ENCODE data around the gene ETNK2. TPM values are rescaled to one million over a fixed set of nuclear protein-coding genes. Genes with fewer than 3 reads are reported as not detected.

ETNK2 gene
- polyA plus RNA-seq (2013, experiment 1 of 2; ENCODE audit: insufficient read length) = 13.8 TPM
- polyA plus RNA-seq (2013, experiment 2 of 2; ENCODE audit: insufficient read length) = 12.6 TPM

GRCh38 chr1:204151552-204152309 lies at the start of gene ETNK2:
Gene ETNK2 (minus strand): TSS chr1:204152044. CDS start chr1:204151852, 192 bp downstream.
- DNase-seq = peak; percentile 64

GRCh38 chr1:204201348-204202040 lies 49.6 kb upstream of the ETNK2 start:
- DNase-seq = no peak

GRCh38 chr1:204199579-204199978 lies 47.7 kb upstream of the ETNK2 start:
- DNase-seq = no peak

- DNase-seq = peak; percentile 84
Measured at GRCh38 chr1:204198348-204199340, 46.8 kb upstream of the ETNK2 start.

- DNase-seq = no peak
Measured at GRCh38 chr1:204197068-204197467, 45.2 kb upstream of the ETNK2 start.

- no peak for DNase-seq
Measured at GRCh38 chr1:204196068-204196795, 44.4 kb upstream of the ETNK2 start, which contains the start of gene KISS1. Gene KISS1 (minus strand): TSS chr1:204196491. CDS start chr1:204192876, 3,615 bp downstream.

- DNase-seq = no peak
Measured at GRCh38 chr1:204194771-204195170, 42.9 kb upstream of the ETNK2 start.

GRCh38 chr1:204194080-204194479 lies 42.2 kb upstream of the ETNK2 start:
- no peak for DNase-seq

GRCh38 chr1:204192589-204193352 lies 40.9 kb upstream of the ETNK2 start:
- DNase-seq = no peak

- no peak for DNase-seq
Measured at GRCh38 chr1:204192046-204192445, 40.2 kb upstream of the ETNK2 start.

GRCh38 chr1:204191456-204191855 lies 39.6 kb upstream of the ETNK2 start:
- DNase-seq = no peak

GRCh38 chr1:204190212-204191211 lies 38.7 kb upstream of the ETNK2 start:
- DNase-seq = peak; percentile 72

- DNase-seq = no peak
Measured at GRCh38 chr1:204188959-204189639, 37.3 kb upstream of the ETNK2 start.

- no peak for DNase-seq
Measured at GRCh38 chr1:204186597-204186996, 34.8 kb upstream of the ETNK2 start.

GRCh38 chr1:204181116-204181515 lies 29.3 kb upstream of the ETNK2 start:
- DNase-seq = no peak

- DNase-seq = no peak
Measured at GRCh38 chr1:204180133-204180532, 28.3 kb upstream of the ETNK2 start.

GRCh38 chr1:204178487-204179281 lies 26.8 kb upstream of the ETNK2 start:
- no peak for DNase-seq

- DNase-seq = no peak
Measured at GRCh38 chr1:204177133-204177532, 25.3 kb upstream of the ETNK2 start.
